HepG2 (cell line): Measurements from ENCODE around the gene ESPNL. TPM values are rescaled to one million over a fixed set of nuclear protein-coding genes. Genes with fewer than 3 reads are reported as not detected.

Experiments used
- ATAC-seq: fragments of 200-7000 bp; cut with Tn5 transposase; 3 replicates; pipeline ENCODE4 v1.9.1; 2020; ENCODE audit warnings: mild to moderate bottlenecking, moderate library complexity
- BruUV-seq: library from RNA; stranded (reverse); fragments of 400-500 nt; replicated peaks from 2 replicates; lab custom pipeline; 2021; lab: Mats Ljungman, UMichigan
- CTCF ChIA-PET: fragments of 300-600 bp; formaldehyde crosslinking; extraction: SDS; loops from one replicate; lab custom pipeline; 2021; ENCODE audit warnings: low total read pairs, inconsistent platforms, low intra/inter-chr PET ratio; lab: Yijun Ruan, JAX
- POLR2A ChIA-PET: fragments of 350-600 bp; sonication (Branson Sonifier 250); formaldehyde crosslinking; loops from one replicate; lab custom pipeline; 2020; ENCODE audit warnings: antibody characterized with exemption, inconsistent platforms; lab: Yijun Ruan, JAX
- DNase-seq: peaks from one replicate; pipeline ENCODE4 v3.0.0-alpha.2; 2015; ENCODE audit warnings: low spot score
- FAIRE-seq: peaks from 3 replicates; lab custom pipeline; 2011; peaks lifted over from hg19 to GRCh38; lab: Jason Lieb, UNC
- H2AFZ ChIP-seq: one replicate; pipeline ENCODE4 v1.6.1; 2011; ENCODE audit warnings: low read length, inconsistent platforms
- H3K27ac ChIP-seq: fragments of 300-600 bp; 3 replicates; pipeline ENCODE4 v1.8.0; 2011; ENCODE audit warnings: mixed run types, mild to moderate bottlenecking, mixed read lengths, low read length, inconsistent platforms; ENCODE audit not compliant: insufficient read depth; ENCODE audit errors: extremely low read length
- H3K27me3 ChIP-seq, 2 experiments: fragments of 200-600 bp in 1 of 2; 2 replicates in 1 of 2; 3 replicates in 1 of 2; pipeline versions ENCODE4 v1.6.0 to v1.8.0; 2011; ENCODE audit warnings: low read length in 2 of 2, mild to moderate bottlenecking in 2 of 2, moderate library complexity in 2 of 2, inconsistent platforms in 1 of 2; ENCODE audit not compliant: insufficient read depth in 2 of 2, control insufficient read depth in 1 of 2
- H3K36me3 ChIP-seq, 2 experiments: fragments of 200-600 bp in 1 of 2; replicated peaks in 1 of 2; 2 replicates in 1 of 2; 3 replicates in 1 of 2; pipeline versions ENCODE4 v1.5.1 to v1.8.0; 2011; ENCODE audit warnings: low read length in 2 of 2, inconsistent platforms in 1 of 2; ENCODE audit not compliant: insufficient read depth in 2 of 2, control insufficient read depth in 1 of 2
- H3K4me1 ChIP-seq: 2 replicates; pipeline ENCODE4 v1.5.1; 2012; ENCODE audit warnings: low read length, inconsistent platforms; ENCODE audit not compliant: insufficient read depth
- H3K4me2 ChIP-seq: 2 replicates; pipeline ENCODE4 v1.6.0; 2011; ENCODE audit warnings: low read depth, low read length, inconsistent platforms
- H3K4me3 ChIP-seq, 3 experiments: fragments of 200-600 bp in 1 of 3; sonication (generic), shearing (Covaris generic) in 1 of 3; replicated peaks in 1 of 3; 2 replicates each; pipeline ENCODE4 v1.5.1; 2011 to 2016; ENCODE audit warnings: low read length in 3 of 3, inconsistent platforms in 2 of 3, low read depth in 2 of 3, mild to moderate bottlenecking in 2 of 3, control low read depth in 1 of 3, mixed read lengths in 1 of 3; ENCODE audit not compliant: insufficient read depth in 1 of 3
- H3K79me2 ChIP-seq: one replicate; pipeline ENCODE4 v1.6.1; 2011; ENCODE audit warnings: low read length, inconsistent platforms; ENCODE audit not compliant: insufficient read depth
- H3K9ac ChIP-seq: 2 replicates; pipeline ENCODE4 v1.6.0; 2011; ENCODE audit warnings: mild to moderate bottlenecking, low read depth, low read length, inconsistent platforms; ENCODE audit not compliant: insufficient read depth
- H3K9me3 ChIP-seq: 2 replicates; pipeline ENCODE4 v1.5.1; 2012; ENCODE audit warnings: mild to moderate bottlenecking, low read length
- H4K20me1 ChIP-seq: 2 replicates; pipeline ENCODE4 v1.6.0; 2011; ENCODE audit warnings: inconsistent platforms, mild to moderate bottlenecking, low read length, moderate library complexity; ENCODE audit not compliant: insufficient read depth
- ARID4A ChIP-seq: sonication (generic); formaldehyde crosslinking; IDR thresholded peaks from 2 replicates; pipeline ENCODE4 v1.5.0; 2020; ENCODE audit warnings: mild to moderate bottlenecking, missing genetic modification reagents, borderline replicate concordance
- NCOA1 ChIP-seq: sonication (generic); formaldehyde crosslinking; IDR thresholded peaks from 2 replicates; pipeline ENCODE4 v1.9.0; 2021; ENCODE audit warnings: missing genetic modification reagents
- SALL1 ChIP-seq: sonication (generic); formaldehyde crosslinking; IDR thresholded peaks from 2 replicates; pipeline ENCODE4 v1.8.0; 2022; ENCODE audit warnings: mild to moderate bottlenecking, missing genetic modification reagents
- ZBTB25 ChIP-seq: IDR thresholded peaks from 2 replicates; pipeline ENCODE4 v1.6.1; 2018; ENCODE audit warnings: missing genetic modification reagents
- ZNF563 ChIP-seq: sonication (generic); formaldehyde crosslinking; IDR thresholded peaks from 2 replicates; pipeline ENCODE4 v1.8.0; 2022; ENCODE audit warnings: mild to moderate bottlenecking, moderate library complexity, missing genetic modification reagents
- WGBS: methylation state at CpG from one replicate; pipeline ENCODE4 v1.1.6; 2017; ENCODE audit warnings: low lambda C conversion rate; 5-methylcytosine and 5-hydroxymethylcytosine counted together
- in situ Hi-C: cut with HindIII; loops from 2 replicates; pipeline ENCODE4 v1.10.0; 2017; ENCODE audit warnings: low pct_unique_long_range_greater_than_20kb; ENCODE audit not compliant: extremely low pct_ligation_motif_present
- intact Hi-C: fragments of 100-400 bp; cut with micrococcal nuclease; formaldehyde crosslinking; loops from one replicate; pipeline ENCODE4 v1.10.0; 2022; ENCODE audit not compliant: unreplicated experiment
- polyA plus RNA-seq, 8 experiments: library from polyadenylated mRNA; depleted of rRNA in 3 of 8; stranded (reverse) in 7 of 8; unstranded in 1 of 8; fragments of >200 nt; fragmentation: Illumina TruSeq in 4 of 8; extraction: Trizol in 4 of 8; gene quantifications; 2 replicates each; pipeline versions ENCODE4 v1.2.1 to v1.2.3, GENCODE V29; 2011 to 2016; ENCODE audit warnings: low read depth in 4 of 8, missing spikeins in 1 of 8, mixed read lengths in 1 of 8; ENCODE audit not compliant: insufficient read depth in 1 of 8
- total RNA-seq, 5 experiments: library from RNA; depleted of rRNA; stranded (reverse); fragments of >200 nt; fragmentation: Illumina TruSeq; extraction: Trizol; gene quantifications; 2 replicates each; pipeline ENCODE4 v1.2.3, GENCODE V29; 2016; ENCODE audit warnings: low read depth in 1 of 5
- TF ChIP-seq, protein P1 (sequence below): IDR thresholded peaks from 2 replicates; pipeline ENCODE4 v1.6.1; 2012; ENCODE audit warnings: inconsistent platforms
- TF ChIP-seq, protein P2 (sequence below): sonication (generic); formaldehyde crosslinking; IDR thresholded peaks from 2 replicates; pipeline ENCODE4 v1.4.0; 2020; ENCODE audit warnings: mild to moderate bottlenecking, missing genetic modification reagents

Gene ESPNL
- total and polyA plus RNA-seq, 2 of the 13 experiments (the other 11 are each of a cell fraction or from before 2014, with no cell fraction given), result 0.45 to 0.80 TPM

DNA sequence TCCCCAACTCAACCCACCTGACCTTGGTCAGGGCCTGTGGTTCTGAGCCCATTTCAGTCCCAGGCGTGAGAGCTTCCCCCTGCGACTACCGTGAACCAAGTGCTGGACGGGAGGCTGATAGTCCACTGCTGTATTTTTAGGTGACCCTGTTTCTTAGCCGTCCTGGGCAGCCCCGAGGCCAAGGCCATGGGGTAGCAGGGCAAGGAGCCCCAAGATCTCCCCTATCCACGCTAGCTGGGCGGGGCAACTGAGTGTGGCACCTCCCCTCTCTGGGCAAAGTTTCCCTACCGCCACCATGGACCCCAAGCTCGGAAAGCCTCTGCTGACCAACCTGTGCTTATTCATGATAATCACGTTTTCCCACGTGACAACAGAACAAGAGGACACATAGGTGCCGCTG is 37.7 kb downstream of the ESPNL start:
- no peak overlapping the region for H3K4me2 ChIP-seq
- ChIA-PET POLR2A (interaction anchor here (0.7 kb wide), 1 partner anchor 11 kb away, joined by 3 read pairs; no protein-coding TSS in a partner anchor), CTCF (no interaction called here)
- peaks cover 9 to 43% of the 10 kb centered on the region in 2 experiments; a peak in 4 of 5 replicates for H3K27me3 ChIP-seq
- WGBS, result 78% methylated on average over 8 of the region's 13 CpGs
- H2AFZ ChIP-seq, result no peak overlapping the region
- TF ChIP-seq ZNF563 (CRISPR knock-in tag), result peak; percentile 5; the same call in 1 of the 2 replicates
- TF ChIP-seq, protein P1, sequence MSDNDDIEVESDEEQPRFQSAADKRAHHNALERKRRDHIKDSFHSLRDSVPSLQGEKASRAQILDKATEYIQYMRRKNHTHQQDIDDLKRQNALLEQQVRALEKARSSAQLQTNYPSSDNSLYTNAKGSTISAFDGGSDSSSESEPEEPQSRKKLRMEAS, result no peak
- intact Hi-C loops, result loop anchor here (5.0 kb wide), 1 partner anchor 281 kb away; the partner anchor contains the start of gene RAMP1
- H3K4me3 ChIP-seq, result no peak overlapping the region
- peaks cover 53% of the 10 kb centered on the region for H3K4me1 ChIP-seq
- FAIRE-seq (no peak), DNase-seq (no peak), ATAC-seq (no peak)
- H3K27ac ChIP-seq, result no peak overlapping the region
- no peaks in the 10 kb centered on the region for H3K36me3 ChIP-seq
- no peaks in the 10 kb centered on the region for H3K79me2 ChIP-seq
- BruUV-seq, result no TSS peak
- in situ Hi-C loops, result no loop called here
- no peaks in the 10 kb centered on the region for H4K20me1 ChIP-seq
- no peak overlapping the region for H3K9ac ChIP-seq
- H3K9me3 ChIP-seq, result no peaks in the 10 kb centered on the region

GRCh38 chr2:238138331-238139195 is 38.4 kb downstream of the ESPNL start, which contains the start of gene KLHL30:
KLHL30 (plus strand) TSS chr2:238138668; CDS start chr2:238140755, 2,087 bp downstream.
- no peak for FAIRE-seq
- H3K27ac ChIP-seq, result no peak within 1 kb of the TSS
- H3K27me3 ChIP-seq, result peaks cover 9 to 49% of the 10 kb centered on the region in 2 experiments; a peak in 4 of 5 replicates
- peak within 1 kb of the TSS; percentile 36 for H3K9ac ChIP-seq
- no peaks in the 10 kb centered on the region for H3K9me3 ChIP-seq
- H2AFZ ChIP-seq, result no peak within 1 kb of the TSS
- ATAC-seq, result peak; percentile 8; the same call in 2 of the 3 replicates
- no peaks in the 10 kb centered on the region for H3K79me2 ChIP-seq
- intact Hi-C loops, result loop anchor here (1.0 to 5.0 kb wide), 2 partner anchors 215 to 281 kb away; partner anchors contain the start of gene RAMP1
- in situ Hi-C loops, result no loop called here
- no peaks in the 10 kb centered on the region for H4K20me1 ChIP-seq
- H3K4me2 ChIP-seq, result peak within 1 kb of the TSS; percentile 65
- peak within 1 kb of the TSS in 1 of 3 experiments; percentile 51; a peak in 2 of 6 replicates for H3K4me3 ChIP-seq
- ChIA-PET POLR2A (no interaction called here), CTCF (interaction anchor here (1.2 to 1.4 kb wide), 2 partner anchors 18 to 281 kb away, joined by 6 to 8 read pairs; no protein-coding TSS in a partner anchor)
- DNase-seq, result no peak
- BruUV-seq, result no TSS peak
- H3K36me3 ChIP-seq, result no peaks in the 10 kb centered on the region
- 21% methylated on average over 12 of the region's 22 CpGs for WGBS
- H3K4me1 ChIP-seq, result peaks cover 59% of the 10 kb centered on the region
- TF ChIP-seq ZBTB25 (CRISPR knock-in tag) (0 out of 2 replicates have a peak, but pooled peaks have one; percentile 21), NCOA1 (CRISPR knock-in tag) (0 out of 2 replicates have a peak, but pooled peaks have one; percentile 24), SALL1 (peak; percentile 4; the same call in 1 of the 2 replicates), ARID4A (CRISPR knock-in tag) (0 out of 2 replicates have a peak, but pooled peaks have one; percentile 12)
- TF ChIP-seq, protein P2, sequence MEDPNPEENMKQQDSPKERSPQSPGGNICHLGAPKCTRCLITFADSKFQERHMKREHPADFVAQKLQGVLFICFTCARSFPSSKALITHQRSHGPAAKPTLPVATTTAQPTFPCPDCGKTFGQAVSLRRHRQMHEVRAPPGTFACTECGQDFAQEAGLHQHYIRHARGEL, result 0 out of 2 replicates have a peak, but pooled peaks have one; percentile 12
